IPS-18a (cell line): ENCODE measurements around the gene MAJIN.

Experiments
- H3K27ac ChIP-seq: one replicate; pipeline ENCODE4 v1.5.1; 2013; ENCODE audit warnings: low read length
- H3K27me3 ChIP-seq: one replicate; pipeline ENCODE4 v1.6.1; 2013; ENCODE audit warnings: mild to moderate bottlenecking, low read length; ENCODE audit not compliant: control insufficient read depth, insufficient read depth
- H3K36me3 ChIP-seq: one replicate; pipeline ENCODE4 v1.6.1; 2013; ENCODE audit warnings: low read depth, low read length; ENCODE audit not compliant: control insufficient read depth
- H3K4me1 ChIP-seq: one replicate; pipeline ENCODE4 v1.6.1; 2013; ENCODE audit warnings: low read depth, low read length; ENCODE audit not compliant: control insufficient read depth
- H3K4me3 ChIP-seq: one replicate; pipeline ENCODE4 v1.5.1; 2013; ENCODE audit warnings: low read length
- H3K9ac ChIP-seq: one replicate; pipeline ENCODE4 v1.6.1; 2013; ENCODE audit warnings: mild to moderate bottlenecking, low read length, moderate library complexity
- H3K9me3 ChIP-seq: one replicate; pipeline ENCODE4 v1.6.1; 2013; ENCODE audit warnings: low read depth, low read length; ENCODE audit not compliant: control insufficient read depth

MAJIN gene

GRCh38 chr11:64928957-64929356 is 43.0 kb downstream of the MAJIN start:
- Histone ChIP-seq H3K27me3 (peaks cover 4% of the 10 kb centered on the region), H3K36me3 (no peaks in the 10 kb centered on the region), H3K27ac (no peak overlapping the region), H3K4me1 (peaks cover 5% of the 10 kb centered on the region), H3K9ac (no peak overlapping the region), H3K9me3 (no peaks in the 10 kb centered on the region), H3K4me3 (no peak overlapping the region)

- Histone ChIP-seq H3K27ac (no peak overlapping the region), H3K9me3 (no peaks in the 10 kb centered on the region), H3K27me3 (peaks cover 4% of the 10 kb centered on the region), H3K4me3 (no peak overlapping the region), H3K36me3 (no peaks in the 10 kb centered on the region), H3K4me1 (peaks cover 5% of the 10 kb centered on the region), H3K9ac (no peak overlapping the region)
Measured at GRCh38 chr11:64926689-64927088, 45.2 kb downstream of the MAJIN start.

- H3K9ac ChIP-seq, result no peak overlapping the region
- no peaks in the 10 kb centered on the region for H3K36me3 ChIP-seq
- H3K4me3 ChIP-seq, result peak overlapping the region; percentile 68
- peaks cover 5% of the 10 kb centered on the region for H3K4me1 ChIP-seq
- H3K27ac ChIP-seq, result no peak overlapping the region
- H3K27me3 ChIP-seq, result peaks cover 4% of the 10 kb centered on the region
- no peaks in the 10 kb centered on the region for H3K9me3 ChIP-seq
Measured at GRCh38 chr11:64925536-64926436, 46.1 kb downstream of the MAJIN start.

GRCh38 chr11:64924910-64925284 is 47.0 kb downstream of the MAJIN start:
- peak overlapping the region; percentile 20 for H3K9ac ChIP-seq
- H3K27me3 ChIP-seq, result peaks cover 4% of the 10 kb centered on the region
- H3K27ac ChIP-seq, result no peak overlapping the region
- peaks cover 5% of the 10 kb centered on the region for H3K4me1 ChIP-seq
- no peaks in the 10 kb centered on the region for H3K36me3 ChIP-seq
- no peaks in the 10 kb centered on the region for H3K9me3 ChIP-seq
- peak overlapping the region; percentile 68 for H3K4me3 ChIP-seq

GRCh38 chr11:64923944-64924909 is 47.7 kb downstream of the MAJIN start, which contains the start of gene PPP2R5B:
Gene PPP2R5B, plus strand, starts transcription at chr11:64924689. Its CDS starts 1,046 bp downstream, at chr11:64925735.
- peak within 1 kb of the TSS; percentile 34 for H3K9ac ChIP-seq
- H3K4me3 ChIP-seq, result peak within 1 kb of the TSS; percentile 68
- no peaks in the 10 kb centered on the region for H3K9me3 ChIP-seq
- H3K27me3 ChIP-seq, result peaks cover 4% of the 10 kb centered on the region
- peaks cover 5% of the 10 kb centered on the region for H3K4me1 ChIP-seq
- no peaks in the 10 kb centered on the region for H3K36me3 ChIP-seq
- H3K27ac ChIP-seq, result no peak within 1 kb of the TSS

GRCh38 chr11:64923151-64923661 is 48.7 kb downstream of the MAJIN start:
- peaks cover 4% of the 10 kb centered on the region for H3K27me3 ChIP-seq
- no peak overlapping the region for H3K4me3 ChIP-seq
- no peak overlapping the region for H3K27ac ChIP-seq
- no peaks in the 10 kb centered on the region for H3K9me3 ChIP-seq
- H3K9ac ChIP-seq, result no peak overlapping the region
- peaks cover 5% of the 10 kb centered on the region for H3K4me1 ChIP-seq
- no peaks in the 10 kb centered on the region for H3K36me3 ChIP-seq

GRCh38 chr11:64921384-64921783 is 50.5 kb downstream of the MAJIN start:
- H3K36me3 ChIP-seq, result no peaks in the 10 kb centered on the region
- peaks cover 9% of the 10 kb centered on the region for H3K4me1 ChIP-seq
- peaks cover 4% of the 10 kb centered on the region for H3K27me3 ChIP-seq
- H3K4me3 ChIP-seq, result no peak overlapping the region
- no peak overlapping the region for H3K27ac ChIP-seq
- no peak overlapping the region for H3K9ac ChIP-seq
- H3K9me3 ChIP-seq, result no peaks in the 10 kb centered on the region

GRCh38 chr11:64920124-64920523 is 51.8 kb downstream of the MAJIN start:
- Histone ChIP-seq H3K4me1 (peaks cover 13% of the 10 kb centered on the region), H3K9me3 (no peaks in the 10 kb centered on the region), H3K9ac (no peak overlapping the region), H3K4me3 (no peak overlapping the region), H3K27me3 (peaks cover under 1% of the 10 kb centered on the region), H3K27ac (no peak overlapping the region), H3K36me3 (no peaks in the 10 kb centered on the region)

GRCh38 chr11:64919627-64920026 is 52.3 kb downstream of the MAJIN start:
- Histone ChIP-seq H3K4me3 (no peak overlapping the region), H3K9ac (no peak overlapping the region), H3K36me3 (no peaks in the 10 kb centered on the region), H3K9me3 (no peaks in the 10 kb centered on the region), H3K4me1 (peaks cover 12% of the 10 kb centered on the region), H3K27ac (no peak overlapping the region), H3K27me3 (no peaks in the 10 kb centered on the region)

GRCh38 chr11:64918017-64918416 is 53.9 kb downstream of the MAJIN start:
- Histone ChIP-seq H3K27ac (peak overlapping the region; percentile 76), H3K27me3 (no peaks in the 10 kb centered on the region), H3K4me1 (peaks cover 9% of the 10 kb centered on the region), H3K36me3 (peaks cover 4% of the 10 kb centered on the region), H3K4me3 (peak overlapping the region; percentile 87), H3K9ac (peak overlapping the region; percentile 76), H3K9me3 (no peaks in the 10 kb centered on the region)

GRCh38 chr11:64917663-64917995 is 54.3 kb downstream of the MAJIN start:
- peaks cover 9% of the 10 kb centered on the region for H3K4me1 ChIP-seq
- H3K9me3 ChIP-seq, result no peaks in the 10 kb centered on the region
- H3K27me3 ChIP-seq, result no peaks in the 10 kb centered on the region
- H3K27ac ChIP-seq, result peak overlapping the region; percentile 76
- peak overlapping the region; percentile 76 for H3K9ac ChIP-seq
- H3K4me3 ChIP-seq, result peak overlapping the region; percentile 87
- peaks cover 4% of the 10 kb centered on the region for H3K36me3 ChIP-seq
